C1 segment of cervical spinal cord (tissue), 14 donors: ENCODE results near the gene STBD1.
"Not testable (repeated sequence)": the region's sequence is repeated elsewhere in the genome, so short reads cannot be mapped to it uniquely, and the experiment has no call there.

Experiments used
- DNase-seq, 14 donors: peaks; one replicate each; lab custom pipeline; 2025; lab: John Stamatoyannopoulos, UW

The STBD1 gene

DNA sequence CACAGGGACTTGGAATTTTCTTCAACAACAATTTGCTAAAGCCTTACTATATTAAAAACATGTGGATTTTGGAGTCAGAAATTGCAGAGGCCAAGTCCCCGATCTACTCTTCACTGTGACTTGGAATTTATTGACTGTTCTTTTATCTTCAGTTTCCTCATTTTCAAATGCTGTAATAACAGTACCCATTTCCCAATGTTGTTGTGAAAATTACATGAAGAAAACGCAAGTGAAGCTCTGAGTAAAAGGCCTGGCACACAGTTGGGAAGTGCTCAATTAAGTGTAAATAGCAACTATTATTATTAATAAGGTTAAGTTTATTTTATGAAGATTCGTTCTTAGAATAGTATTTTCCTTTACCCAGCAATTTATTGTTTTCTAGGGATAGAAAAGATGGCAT is 15.7 kb downstream of the STBD1 start:
- DNase-seq = no peak

DNA sequence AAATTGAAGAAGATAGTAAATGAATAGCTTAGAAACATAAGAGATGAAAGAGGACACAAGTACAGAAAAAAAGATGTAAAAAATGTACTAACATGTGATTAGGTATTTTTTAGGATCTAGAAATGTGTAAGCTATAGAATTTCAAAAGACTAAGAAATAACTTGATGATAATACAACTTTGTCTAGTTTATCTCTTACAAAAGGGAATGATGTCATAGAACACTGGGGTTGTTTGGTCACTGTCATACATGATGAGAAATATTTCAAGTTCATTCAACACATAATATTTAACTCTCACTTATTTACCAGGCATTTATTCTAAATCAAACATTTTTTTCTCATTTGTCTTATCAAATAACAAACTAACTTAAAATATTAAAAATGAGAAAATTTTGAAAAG is 18.5 kb downstream of the STBD1 start:
- DNase-seq = no peak

DNA sequence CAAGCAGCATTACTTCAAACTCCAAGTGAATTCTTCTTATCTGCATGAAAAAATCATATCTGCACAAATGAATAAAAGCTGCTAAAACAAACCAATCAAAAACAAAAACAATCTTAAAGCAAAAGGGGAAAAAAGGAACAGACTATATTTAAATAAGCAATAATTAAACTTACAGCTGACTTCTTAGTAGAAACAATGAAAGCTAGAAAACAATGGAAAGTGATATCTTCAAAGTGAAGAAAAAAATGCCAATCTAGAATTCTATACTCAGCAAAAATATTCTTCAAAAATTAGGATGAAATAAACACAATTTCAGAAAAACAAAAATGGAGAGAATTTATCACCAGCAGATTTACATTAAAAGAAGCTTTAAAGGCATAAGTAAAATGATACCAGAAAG is 20.0 kb downstream of the STBD1 start:
- DNase-seq = no peak

DNA sequence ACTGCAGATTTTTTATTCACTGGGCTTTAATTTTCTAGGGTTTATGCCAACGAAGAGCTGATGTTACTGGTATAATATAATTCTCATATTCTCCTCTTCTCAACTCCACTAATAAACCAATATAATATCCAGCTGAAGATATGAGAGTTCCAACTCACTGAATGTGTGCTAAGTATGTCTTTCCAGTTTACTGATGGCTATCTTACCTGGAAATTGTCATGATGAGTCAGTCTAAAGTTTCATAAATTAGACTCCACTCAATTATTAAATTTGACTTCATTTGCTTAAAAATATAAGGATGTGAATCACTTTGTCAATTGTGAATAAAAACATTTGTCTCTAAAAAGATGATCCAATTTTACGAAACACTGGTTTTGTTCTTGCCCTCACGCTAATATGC is 28.4 kb downstream of the STBD1 start:
- DNase-seq = no peak

DNA sequence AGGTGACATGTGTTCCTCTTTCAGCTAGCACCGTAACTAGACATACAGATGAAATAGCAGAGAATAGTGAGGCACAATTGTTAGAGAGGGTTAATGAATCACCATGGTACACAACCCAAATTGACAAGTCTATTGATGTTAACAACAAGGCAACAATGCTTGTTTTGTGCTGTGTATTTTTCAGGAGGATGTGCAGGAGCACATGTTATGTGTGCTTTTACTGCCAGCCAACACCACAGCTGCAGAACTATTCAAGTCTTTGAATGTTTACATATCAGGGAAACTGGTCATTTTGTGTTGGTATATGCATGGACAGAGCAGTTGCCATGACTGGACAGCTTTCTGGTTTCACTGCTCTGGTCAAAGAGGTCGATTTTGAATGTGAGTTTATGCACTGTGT is 32.8 kb downstream of the STBD1 start:
- no peak for DNase-seq

DNA sequence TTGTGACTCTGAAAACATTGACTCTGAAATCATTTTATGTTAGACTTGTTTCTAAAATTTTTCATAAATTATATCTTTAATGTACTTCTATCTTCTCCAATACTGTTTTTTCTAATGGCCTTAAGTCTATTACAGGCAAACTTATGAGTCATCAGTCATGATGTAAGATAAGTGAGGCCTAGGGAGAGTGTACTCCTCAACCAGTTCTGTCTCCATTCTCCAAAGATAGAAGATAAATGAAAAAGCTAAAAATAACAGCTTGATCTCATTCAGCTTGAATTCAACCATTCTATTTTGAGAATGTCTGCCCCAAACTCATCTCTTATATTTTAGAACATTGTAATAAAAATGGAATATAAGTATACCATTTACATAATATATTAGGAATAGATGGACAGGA is 34.5 kb downstream of the STBD1 start:
- DNase-seq = no peak

DNA sequence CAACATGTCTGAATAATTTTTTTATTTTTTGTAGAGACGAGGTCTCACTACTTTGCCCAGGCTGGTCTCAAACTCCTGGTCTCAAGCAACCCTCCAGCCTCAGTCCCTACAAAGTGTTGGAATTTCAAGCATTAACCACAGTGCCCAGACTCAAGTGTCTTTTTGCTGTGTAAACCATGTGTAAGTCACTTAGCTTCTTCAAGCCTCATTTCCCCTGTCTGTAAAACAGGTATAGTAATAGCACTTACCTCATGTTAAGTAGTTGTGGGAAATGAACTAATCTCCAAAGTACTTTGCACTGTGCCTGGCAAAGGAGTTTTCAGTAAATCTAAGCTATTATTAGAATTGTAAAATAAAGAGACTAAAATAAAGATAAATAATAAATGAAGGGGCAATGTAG is 35.7 kb downstream of the STBD1 start:
- no peak for DNase-seq

DNA sequence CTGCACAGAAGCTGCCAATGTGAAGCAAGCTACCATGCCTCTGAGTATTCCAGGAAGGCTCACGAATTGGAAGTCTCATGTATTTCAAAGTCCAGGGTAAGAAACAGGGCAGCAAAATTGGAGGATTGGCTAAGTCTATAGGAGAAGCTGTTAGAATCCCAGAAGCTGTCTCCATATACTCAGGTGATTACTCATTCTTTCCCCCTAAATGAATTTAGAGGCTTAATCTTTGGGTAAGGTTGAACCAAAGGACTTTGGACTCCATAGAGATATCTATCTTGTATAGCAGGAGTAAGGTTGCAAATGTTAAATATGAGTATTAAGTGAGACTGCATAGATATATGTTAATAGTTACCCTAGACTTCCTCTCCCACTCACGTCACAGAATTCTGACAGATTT is 36.3 kb downstream of the STBD1 start:
- no peak for DNase-seq

DNA sequence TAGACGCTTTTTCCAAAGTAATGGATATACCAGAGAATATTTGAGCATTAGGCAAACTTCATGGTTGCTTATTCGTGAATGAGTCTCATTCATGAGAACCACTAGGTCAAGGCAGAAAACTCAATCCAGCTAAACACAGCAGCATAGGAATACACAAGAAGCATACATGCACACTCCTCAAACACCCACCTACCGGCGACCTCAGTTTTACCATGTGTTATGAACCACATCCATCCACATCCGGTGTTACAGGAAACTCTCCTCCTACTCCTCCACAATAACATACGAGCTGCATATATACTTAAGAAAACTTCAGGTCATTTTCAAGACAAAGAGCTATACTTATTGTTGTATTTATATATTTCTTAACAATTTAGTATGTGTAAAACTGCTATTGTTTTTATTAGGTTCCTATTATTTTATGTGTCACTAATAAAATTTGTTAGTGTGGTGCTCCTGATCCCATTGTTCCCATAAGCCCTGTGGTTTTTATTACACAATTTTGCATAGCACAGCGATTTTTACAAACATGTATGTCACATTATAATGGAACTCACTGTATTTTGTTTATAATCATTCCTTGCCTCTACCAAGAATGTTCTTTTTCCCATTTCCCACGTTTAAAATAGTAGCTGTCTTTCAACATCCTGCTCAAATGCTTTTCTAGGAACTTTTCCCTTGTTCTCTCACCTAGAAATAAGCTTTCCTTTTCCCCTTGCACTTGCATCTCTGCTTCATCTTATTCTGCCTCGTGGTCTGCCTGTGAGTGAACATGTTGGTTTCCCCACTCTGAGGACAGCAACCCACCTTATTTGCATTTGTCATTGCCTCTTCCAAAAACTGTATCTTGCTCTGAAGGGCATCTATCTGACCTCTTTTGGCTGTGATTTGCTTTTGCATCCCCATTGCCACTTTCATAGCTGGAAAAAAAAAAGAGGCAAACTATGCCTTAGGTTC is 48.3 kb downstream of the STBD1 start:
- DNase-seq = no peak

DNA sequence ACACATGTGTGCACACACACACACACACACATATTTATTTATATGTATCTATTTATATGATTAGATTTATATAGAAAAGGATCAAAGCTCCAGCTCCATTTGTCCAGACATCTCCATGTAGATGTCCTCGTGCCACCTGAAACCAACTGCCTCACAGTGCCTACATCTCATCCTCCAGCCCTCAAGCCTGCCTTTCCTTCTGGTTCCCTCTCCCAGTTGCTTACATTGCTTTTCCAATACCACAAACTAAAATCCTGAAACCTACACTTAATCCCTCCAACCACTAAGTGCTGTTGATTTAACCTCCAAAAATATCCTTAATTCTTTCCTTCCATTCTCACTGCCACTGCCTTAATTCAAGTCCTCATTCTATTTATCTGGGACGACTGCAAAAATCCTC is 51.4 kb downstream of the STBD1 start:
- DNase-seq = no peak

DNA sequence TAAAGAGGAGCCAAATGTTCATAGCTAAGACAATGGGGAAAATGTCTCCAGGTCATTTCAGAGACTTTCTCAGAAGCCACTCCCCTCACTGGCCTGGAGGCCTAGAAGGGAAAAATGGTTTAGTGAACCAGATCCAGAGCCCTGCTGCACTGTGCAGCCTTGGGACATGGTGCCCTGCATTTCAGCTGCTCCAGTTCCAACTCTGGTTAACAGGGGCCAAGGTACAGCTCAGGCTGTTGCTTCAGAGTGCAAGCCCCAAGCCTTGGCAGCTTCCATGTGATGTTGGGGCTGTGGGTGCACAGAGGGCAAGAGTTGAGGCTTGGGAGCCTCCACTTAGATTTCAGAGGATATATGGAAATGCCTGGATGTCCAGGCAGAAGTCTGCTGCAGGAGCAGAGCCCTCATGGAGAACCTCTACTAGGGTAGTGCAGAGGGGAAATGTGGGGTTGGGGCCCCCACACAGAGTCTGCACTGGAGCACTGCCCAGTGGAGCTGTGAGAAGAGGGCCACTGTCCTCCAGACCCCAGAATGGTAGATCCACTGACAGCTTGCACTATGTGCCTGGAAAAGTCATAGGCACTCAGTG is 53.4 kb downstream of the STBD1 start:
- DNase-seq = not testable (repeated sequence)
